B cell (primary cell): ENCODE data around the gene C1QA.

Experiments
- CTCF ChIP-seq: fragments of 200-600 bp; IDR thresholded peaks from one replicate; pipeline ENCODE4 v1.8.0; 2022; ENCODE audit warnings: antibody characterized with exemption, mild to moderate bottlenecking
- EZH2 ChIP-seq: IDR thresholded peaks from 2 replicates; pipeline ENCODE4 v1.6.1; 2012; ENCODE audit warnings: borderline replicate concordance, low read depth, mild to moderate bottlenecking, moderate library complexity, low read length; ENCODE audit not compliant: insufficient read depth, poor library complexity, severe bottlenecking

DNA sequence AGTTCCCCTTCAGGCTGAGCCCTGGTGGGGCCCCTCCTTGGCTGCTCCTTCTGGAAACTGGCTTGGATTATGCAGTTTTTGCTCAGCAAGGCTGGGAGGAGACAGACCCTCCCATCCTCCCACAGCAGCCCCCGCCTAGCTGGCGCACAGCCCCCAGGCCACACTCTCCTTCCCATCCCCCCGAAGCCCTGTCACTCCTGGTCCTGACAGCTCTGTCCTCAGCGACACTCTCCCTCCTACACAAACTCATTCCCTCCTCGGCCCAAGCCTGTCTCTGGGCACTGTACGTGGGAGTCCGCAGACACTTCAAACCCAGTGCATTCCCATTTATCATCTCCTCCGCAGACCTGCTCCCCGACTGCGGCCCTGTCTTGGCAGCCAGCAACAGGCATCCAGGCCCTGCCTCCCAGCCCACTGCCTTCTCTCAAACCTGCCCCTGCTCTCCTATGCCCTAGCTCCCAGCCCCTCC is 49.2 kb downstream of the C1QA start:
- TF ChIP-seq CTCF (no peak), EZH2 (no peak)
